Ovary (tissue), 9 donors: Measurements from ENCODE around the gene TSC22D2. TPM values are rescaled to one million over a fixed set of nuclear protein-coding genes. Genes with fewer than 3 reads are reported as not detected.
A peak's percentile ranks its signal among the peaks of the same experiment; 100 is the strongest.
"Not testable (repeated sequence)": the region's sequence is repeated elsewhere in the genome, so short reads cannot be mapped to it uniquely, and the experiment has no call there.

Experiments
- DNase-seq, 5 donors: peaks; one replicate each; pipeline ENCODE4 v3.0.0-alpha.2; 2019 to 2020
- H3K27ac ChIP-seq, 2 donors: fragments of 200-600 bp; one replicate each; pipeline versions ENCODE4 v1.5.1 to v1.8.0; 2019 to 2022
- H3K27me3 ChIP-seq: fragments of 200-600 bp; one replicate; pipeline ENCODE4 v1.8.0; 2022
- H3K36me3 ChIP-seq: fragments of 200-600 bp; sonication (generic); one replicate; pipeline ENCODE4 v1.5.1; 2019
- H3K4me1 ChIP-seq: one replicate; pipeline ENCODE4 v1.8.1; 2013; ENCODE audit warnings: mild to moderate bottlenecking, moderate library complexity; ENCODE audit not compliant: insufficient read depth
- H3K4me3 ChIP-seq: fragments of 200-600 bp; sonication (generic); one replicate; pipeline ENCODE4 v1.5.1; 2017
- H3K9me3 ChIP-seq, 2 donors: fragments of 200-600 bp in 1 of 2; sonication (generic) in 1 of 2; one replicate each; pipeline versions ENCODE4 v1.5.1 to v1.8.1; 2013 to 2019; ENCODE audit warnings: mild to moderate bottlenecking in 1 of 2, moderate library complexity in 1 of 2
- CTCF ChIP-seq, 3 donors: fragments of 450-650 bp in 2 of 3; fragments of 200-600 bp in 1 of 3; IDR thresholded peaks; one replicate each; pipeline versions ENCODE4 v1.5.1 to v1.8.0; 2016 to 2022; ENCODE audit warnings: antibody characterized with exemption in 3 of 3, mild to moderate bottlenecking in 1 of 3
- EP300 ChIP-seq: sonication (generic); formaldehyde crosslinking; IDR thresholded peaks from one replicate; pipeline ENCODE4 v1.6.1; 2017; ENCODE audit warnings: antibody characterized with exemption
- POLR2A ChIP-seq: fragments of 450-650 bp; IDR thresholded peaks from one replicate; pipeline ENCODE4 v1.6.1; 2017; ENCODE audit warnings: antibody characterized with exemption, mild to moderate bottlenecking, moderate library complexity
- WGBS, 3 donors: extraction: QIAGEN DNeasy Blood & Tissue Kit in 1 of 3; methylation state at CpG; one replicate each; pipeline versions ENCODE4 v1.1.5 to v1.1.7; 2013 to 2017; 5-methylcytosine and 5-hydroxymethylcytosine counted together
- intact Hi-C, 4 donors: fragments of 100-400 bp; cut with DNase I; formaldehyde crosslinking; loops; one replicate each; pipeline versions ENCODE4 v1.11.0 to v1.15.1; 2022 to 2023
- polyA plus RNA-seq, 2 donors: library from polyadenylated mRNA; stranded (reverse); fragments of 200-250 nt in 1 of 2; fragments of 350-450 nt in 1 of 2; fragmentation: Illumina TruSeq in 1 of 2; extraction: RNeasy Lipid Tissue Mini Kit (QIAGEN cat#74804) in 1 of 2; gene quantifications; one replicate each; pipeline ENCODE4 v1.2.3, GENCODE V29; 2013 to 2014
- total RNA-seq, 7 donors: library from RNA; depleted of rRNA in 2 of 7; stranded (reverse); fragments of >200 nt in 2 of 7; fragmentation: NEBNext Ultra II Directional in 3 of 7; extraction: Animal tissue kit (Norgen Biotek cat#: 25700) in 3 of 7; gene quantifications; one replicate each; pipeline versions ENCODE4 v1.1.0 to v1.2.4, GENCODE V29; 2016 to 2023
- donor health status: DM: no; HTN: no; CAD: no; lungs with moderate emphysema.
- donor health status: DM: no; HTN: no; CAD: no.
- donor health status: Bipolar disorder and iron deficiency.
- donor health status: DM: yes; HTN: yes; CAD: no.
- donor health status: DM: no; HTN: no; CAD: no.
- donor health status: DM: yes; HTN: yes; CAD: no.

Gene TSC22D2
- total and polyA plus RNA-seq, 9 donors, result 11.2 to 33.4 (median 23.1) TPM

GRCh38 chr3:150494411-150494977 lies 86.4 kb downstream of the TSC22D2 start:
- Histone ChIP-seq H3K27me3 (no peaks in the 10 kb centered on the region), H3K9me3 (no peaks in the 10 kb centered on the region), H3K4me1 (no peaks in the 10 kb centered on the region), H3K27ac (no peak overlapping the region), H3K36me3 (no peaks in the 10 kb centered on the region), H3K4me3 (no peak overlapping the region)
- no peak for TF ChIP-seq EP300
- TF ChIP-seq POLR2A, result no peak
- no peak for TF ChIP-seq CTCF (IDR thresholded peaks at IDR 0.05)
- 89 to 94% (median 91%) methylated on average over 5 of the region's 5 CpGs for WGBS, 3 donors
- intact Hi-C loops, result loop anchor here in 2 of 4 donors (10.0 kb wide), 2 partner anchors 190 to 270 kb away; no protein-coding TSS in a partner anchor
- no peak for DNase-seq

GRCh38 chr3:150495149-150495548 lies 87.1 kb downstream of the TSC22D2 start:
- Histone ChIP-seq H3K9me3 (no peaks in the 10 kb centered on the region), H3K4me3 (no peak overlapping the region), H3K27me3 (no peaks in the 10 kb centered on the region), H3K36me3 (no peaks in the 10 kb centered on the region), H3K27ac (no peak overlapping the region), H3K4me1 (no peaks in the 10 kb centered on the region)
- no peak for TF ChIP-seq POLR2A
- WGBS, 3 donors, result 64 to 82% (median 81%) methylated on average over 1 of the region's 1 CpG
- DNase-seq, result no peak
- intact Hi-C loops, result loop anchor here in 2 of 4 donors (5.0 to 10.0 kb wide), 3 partner anchors 83 to 270 kb away; no protein-coding TSS in a partner anchor

- no peaks in the 10 kb centered on the region for H3K9me3 ChIP-seq
- WGBS, 3 donors, result 0 to 3% (median 0%) methylated on average over 2 of the region's 2 CpGs
- H3K4me3 ChIP-seq, result no peak overlapping the region
- H3K27me3 ChIP-seq, result no peaks in the 10 kb centered on the region
- no peaks in the 10 kb centered on the region for H3K36me3 ChIP-seq
- intact Hi-C loops, result loop anchor here in 2 of 4 donors (5.0 to 10.0 kb wide), 3 partner anchors 83 to 271 kb away; no protein-coding TSS in a partner anchor
- no peaks in the 10 kb centered on the region for H3K4me1 ChIP-seq
- H3K27ac ChIP-seq, result no peak overlapping the region
- TF ChIP-seq CTCF (IDR thresholded peaks at IDR 0.05), result peak; percentile 69 to 84 (median 71)
- no peak for TF ChIP-seq EP300
- no peak for DNase-seq
Measured at GRCh38 chr3:150495563-150496168, 87.6 kb downstream of the TSC22D2 start.

- Histone ChIP-seq H3K9me3 (no peaks in the 10 kb centered on the region), H3K36me3 (no peaks in the 10 kb centered on the region), H3K27ac (no peak overlapping the region), H3K4me1 (no peaks in the 10 kb centered on the region), H3K27me3 (no peaks in the 10 kb centered on the region), H3K4me3 (no peak overlapping the region)
- intact Hi-C loops, result loop anchor here in 2 of 4 donors (5.0 to 10.0 kb wide), 3 partner anchors 86 to 273 kb away; no protein-coding TSS in a partner anchor
- TF ChIP-seq POLR2A, result no peak
- no peak for TF ChIP-seq EP300
- TF ChIP-seq CTCF (IDR thresholded peaks at IDR 0.05), result no peak
- no peak for DNase-seq
- 62 to 69% (median 66%) methylated on average over 2 of the region's 2 CpGs for WGBS, 3 donors
Measured at GRCh38 chr3:150497956-150498355, 89.9 kb downstream of the TSC22D2 start.

GRCh38 chr3:150500960-150501359 lies 92.9 kb downstream of the TSC22D2 start:
- H3K4me1 ChIP-seq, H3K36me3 ChIP-seq, H3K27me3 ChIP-seq, DNase-seq, H3K27ac ChIP-seq, intact Hi-C loops, H3K4me3 ChIP-seq, H3K9me3 ChIP-seq: not testable (repeated sequence)
- WGBS, 3 donors, result 94 to 100% (median 100%) methylated on average over 1 of the region's 1 CpG
